Measurements from ENCODE around the gene ENPEP. TPM values are rescaled to one million over a fixed set of nuclear protein-coding genes. Genes with fewer than 3 reads are reported as not detected.
A peak's percentile ranks its signal among the peaks of the same experiment; 100 is the strongest.

Gene ENPEP
- total RNA-seq, 6 experiments from 2014 or later, result 0.03 to 0.07 (median 0.03) TPM; not detected in 3

- Mint-ChIP-seq H3K36me3 (ENCODE audit: low read depth) (no peaks in the 10 kb centered on the region), H3K27ac (no peak overlapping the region), H3K9me3 (no peaks in the 10 kb centered on the region)
Observed at GRCh38 chr4:110589297-110589696, 113.3 kb downstream of the ENPEP start.

GRCh38 chr4:110595583-110595982 lies 119.6 kb downstream of the ENPEP start:
- Mint-ChIP-seq H3K36me3 (ENCODE audit: low read depth) (peaks cover 10% of the 10 kb centered on the region; the same call in 1 of the 2 replicates), H3K4me1 (ENCODE audit: low read depth) (no peaks in the 10 kb centered on the region), H3K27ac (no peak overlapping the region), H3K4me3 (no peak overlapping the region), H3K9me3 (peaks cover 22% of the 10 kb centered on the region), H3K27me3 (ENCODE audit: insufficient read depth) (peaks cover 4% of the 10 kb centered on the region)
- no peak for DNase-seq
- TF ChIP-seq CTCF (IDR thresholded peaks at IDR 0.05), result no peak

More at GRCh38 chr4:110589297-110589696, 113.3 kb downstream of the ENPEP start:
- DNase-seq, result peak; percentile 18
- peak; percentile 71 for TF ChIP-seq CTCF (IDR thresholded peaks at IDR 0.05)
- no peak overlapping the region for H3K4me3 Mint-ChIP-seq
- H3K27me3 Mint-ChIP-seq (ENCODE audit: insufficient read depth), result peaks cover 2% of the 10 kb centered on the region
- H3K4me1 Mint-ChIP-seq (ENCODE audit: low read depth), result peaks cover 6% of the 10 kb centered on the region; the same call in 1 of the 2 replicates

GRCh38 chr4:110596431-110596830 lies 120.5 kb downstream of the ENPEP start:
- no peaks in the 10 kb centered on the region for H3K4me1 Mint-ChIP-seq (ENCODE audit: low read depth)
- TF ChIP-seq CTCF (IDR thresholded peaks at IDR 0.05), result no peak
- H3K9me3 Mint-ChIP-seq, result peaks cover 22% of the 10 kb centered on the region
- H3K27me3 Mint-ChIP-seq (ENCODE audit: insufficient read depth), result peaks cover 4% of the 10 kb centered on the region
- H3K27ac Mint-ChIP-seq, result no peak overlapping the region
- H3K36me3 Mint-ChIP-seq (ENCODE audit: low read depth), result peaks cover 10% of the 10 kb centered on the region; the same call in 1 of the 2 replicates
- H3K4me3 Mint-ChIP-seq, result no peak overlapping the region
- no peak for DNase-seq

GRCh38 chr4:110597582-110597981 lies 121.6 kb downstream of the ENPEP start:
- Mint-ChIP-seq H3K4me1 (ENCODE audit: low read depth) (no peaks in the 10 kb centered on the region), H3K4me3 (no peak overlapping the region), H3K36me3 (ENCODE audit: low read depth) (peaks cover 10% of the 10 kb centered on the region; the same call in 1 of the 2 replicates), H3K27me3 (ENCODE audit: insufficient read depth) (peaks cover 4% of the 10 kb centered on the region), H3K9me3 (peaks cover 22% of the 10 kb centered on the region), H3K27ac (no peak overlapping the region)
- no peak for DNase-seq
- no peak for TF ChIP-seq CTCF (IDR thresholded peaks at IDR 0.05)

DNA sequence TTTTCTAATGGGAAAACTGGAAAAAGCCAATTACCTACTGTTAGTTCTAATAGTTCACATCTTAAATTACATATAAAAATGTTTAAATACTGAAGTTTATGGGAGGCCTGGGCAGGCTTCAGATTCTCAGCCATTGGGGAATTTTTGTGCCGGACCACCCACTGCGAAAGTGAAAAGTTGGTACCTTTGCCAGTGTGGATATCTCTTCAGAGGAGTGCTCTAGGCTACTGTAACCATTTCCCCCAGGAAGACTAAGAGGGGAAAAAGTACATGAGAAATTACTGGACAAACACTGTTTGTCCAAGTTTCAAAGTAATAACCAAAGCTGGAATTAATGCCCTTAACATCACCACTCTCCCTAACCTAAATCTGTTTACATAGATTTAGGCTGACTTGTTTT lies 126.1 kb downstream of the ENPEP start:
- H3K27ac Mint-ChIP-seq, result no peak overlapping the region
- H3K4me1 Mint-ChIP-seq (ENCODE audit: low read depth), result no peaks in the 10 kb centered on the region
- H3K9me3 Mint-ChIP-seq, result peaks cover 7% of the 10 kb centered on the region
- no peak for TF ChIP-seq CTCF (IDR thresholded peaks at IDR 0.05)
- peaks cover 4% of the 10 kb centered on the region for H3K27me3 Mint-ChIP-seq (ENCODE audit: insufficient read depth)
- 0 out of 2 replicates have a peak, but pooled peaks cover 3% of the 10 kb centered on the region for H3K36me3 Mint-ChIP-seq (ENCODE audit: low read depth)
- DNase-seq, result no peak
- H3K4me3 Mint-ChIP-seq, result no peak overlapping the region

DNA sequence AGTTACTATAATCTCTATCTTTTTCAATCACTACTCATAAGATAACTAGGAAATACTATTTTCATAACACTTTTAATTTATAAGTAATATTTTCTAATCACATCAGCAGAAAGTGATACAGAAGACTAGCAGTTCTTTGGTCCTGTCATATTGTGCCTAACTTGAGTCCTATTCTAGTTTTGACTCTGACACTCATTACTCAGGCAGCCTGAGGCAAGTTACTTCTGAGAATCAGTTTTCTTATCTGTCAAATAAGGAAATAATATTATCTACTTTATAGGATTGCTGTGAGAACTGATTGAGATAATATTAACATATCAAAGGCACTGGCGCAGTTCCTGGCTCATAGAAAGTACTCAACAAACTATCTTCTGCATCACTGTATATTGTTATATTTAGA lies 129.1 kb downstream of the ENPEP start:
- Mint-ChIP-seq H3K36me3 (ENCODE audit: low read depth) (no peaks in the 10 kb centered on the region), H3K4me1 (ENCODE audit: low read depth) (peaks cover 15% of the 10 kb centered on the region), H3K27me3 (ENCODE audit: insufficient read depth) (no peaks in the 10 kb centered on the region; the same call in none of the 2 replicates), H3K27ac (no peak overlapping the region), H3K4me3 (no peak overlapping the region), H3K9me3 (no peaks in the 10 kb centered on the region)
- TF ChIP-seq CTCF (IDR thresholded peaks at IDR 0.05), result no peak
- no peak for DNase-seq
